GM19043 (cell line): ENCODE measurements around the gene GALK1.

Experiments used
- ATAC-seq: cut with Tn5 transposase; IDR thresholded peaks from one replicate; pipeline ENCODE4 v1.9.1; 2021; ENCODE audit warnings: low read depth; ENCODE audit not compliant: unreplicated experiment

Gene GALK1

GRCh38 chr17:75751676-75752404 lies 13.2 kb downstream of the GALK1 start:
- ATAC-seq: no peak

- no peak for ATAC-seq
Observed at GRCh38 chr17:75750661-75751423, 14.2 kb downstream of the GALK1 start.

- peak; percentile 57 for ATAC-seq
Observed at GRCh38 chr17:75749545-75750389, 15.2 kb downstream of the GALK1 start.

- no peak for ATAC-seq
Observed at GRCh38 chr17:75748706-75749105, 16.3 kb downstream of the GALK1 start.

GRCh38 chr17:75743625-75744206 lies 21.3 kb downstream of the GALK1 start:
- ATAC-seq: no peak

- no peak for ATAC-seq
Observed at GRCh38 chr17:75742337-75742736, 22.7 kb downstream of the GALK1 start.

GRCh38 chr17:75740631-75741077 lies 24.3 kb downstream of the GALK1 start:
- no peak for ATAC-seq

GRCh38 chr17:75740215-75740614 lies 24.8 kb downstream of the GALK1 start:
- ATAC-seq: no peak

- ATAC-seq: no peak
Observed at GRCh38 chr17:75739801-75740200, 25.2 kb downstream of the GALK1 start.

GRCh38 chr17:75739174-75739573 lies 25.8 kb downstream of the GALK1 start:
- ATAC-seq: no peak

GRCh38 chr17:75738218-75738802 lies 26.7 kb downstream of the GALK1 start:
- ATAC-seq: no peak

GRCh38 chr17:75737133-75737962 lies 27.6 kb downstream of the GALK1 start:
- ATAC-seq: no peak

GRCh38 chr17:75736173-75736835 lies 28.7 kb downstream of the GALK1 start:
- no peak for ATAC-seq

GRCh38 chr17:75734674-75735294 lies 30.2 kb downstream of the GALK1 start:
- no peak for ATAC-seq

- ATAC-seq: no peak
Observed at GRCh38 chr17:75733471-75733870, 31.5 kb downstream of the GALK1 start.

- no peak for ATAC-seq
Observed at GRCh38 chr17:75731716-75732498, 33.1 kb downstream of the GALK1 start.

- no peak for ATAC-seq
Observed at GRCh38 chr17:75731086-75731715, 33.8 kb downstream of the GALK1 start.
